Kidney (tissue), 14 donors: ENCODE results near the gene OGFR. TPM values are rescaled to one million over a fixed set of nuclear protein-coding genes. Genes with fewer than 3 reads are reported as not detected.
A peak's percentile ranks its signal among the peaks of the same experiment; 100 is the strongest.

Source experiments
- DNase-seq, 5 donors: peaks; one replicate each; pipeline ENCODE4 v3.0.0-alpha.2; 2013 to 2020
- FAIRE-seq: peaks from 2 replicates; lab custom pipeline; 2012; peaks lifted over from hg19 to GRCh38; lab: Jason Lieb, UNC
- H3K27ac ChIP-seq, 2 donors: one replicate each; pipeline ENCODE4 v1.7.0; 2013; ENCODE audit warnings: low read depth in 2 of 2, low read length in 2 of 2, inconsistent platforms in 1 of 2
- H3K27me3 ChIP-seq: one replicate; pipeline ENCODE4 v1.7.1; 2013; ENCODE audit warnings: low read length, inconsistent platforms; ENCODE audit not compliant: control insufficient read depth, insufficient read depth
- H3K36me3 ChIP-seq, 3 donors: one replicate each; pipeline versions ENCODE4 v1.7.0 to v1.7.1; 2013; ENCODE audit warnings: low read length in 3 of 3, control low read depth in 1 of 3, inconsistent platforms in 1 of 3; ENCODE audit not compliant: insufficient read depth in 3 of 3, control insufficient read depth in 2 of 3
- H3K4me1 ChIP-seq, 3 donors: one replicate each; pipeline versions ENCODE4 v1.7.0 to v1.7.1; 2013; ENCODE audit warnings: low read length in 3 of 3, inconsistent platforms in 1 of 3, low read depth in 1 of 3; ENCODE audit not compliant: control insufficient read depth in 2 of 3, insufficient read depth in 2 of 3
- H3K4me3 ChIP-seq, 3 donors: one replicate each; pipeline versions ENCODE4 v1.7.0 to v1.8.1; 2013; ENCODE audit warnings: low read length in 3 of 3, control low read depth in 1 of 3, inconsistent platforms in 1 of 3
- H3K9ac ChIP-seq, 3 donors: one replicate each; pipeline versions ENCODE4 v1.7.0 to v1.7.1; 2013; ENCODE audit warnings: low read length in 3 of 3, control low read depth in 1 of 3, inconsistent platforms in 1 of 3
- H3K9me3 ChIP-seq, 3 donors: one replicate each; pipeline versions ENCODE4 v1.7.0 to v1.7.1; 2013; ENCODE audit warnings: low read length in 3 of 3, control low read depth in 1 of 3, inconsistent platforms in 1 of 3; ENCODE audit not compliant: control insufficient read depth in 2 of 3, insufficient read depth in 1 of 3
- CTCF ChIP-seq: IDR thresholded peaks from 3 replicates; pipeline ENCODE4 v1.5.1; 2012; ENCODE audit warnings: mild to moderate bottlenecking, moderate library complexity, borderline replicate concordance; ENCODE audit not compliant: insufficient read depth; ENCODE audit errors: extremely low read depth
- intact Hi-C: fragments of 100-400 bp; cut with DNase I; formaldehyde crosslinking; loops from one replicate; pipeline ENCODE4 v1.11.1; 2022
- polyA plus RNA-seq: library from polyadenylated mRNA; stranded (reverse); fragments of 350-450 nt; fragmentation: Illumina TruSeq; extraction: RNeasy Lipid Tissue Mini Kit (QIAGEN cat#74804); gene quantifications from one replicate; pipeline ENCODE4 v1.2.3, GENCODE V29; 2014; ENCODE audit warnings: low read depth, low replicate concordance; ENCODE audit not compliant: insufficient read depth
- total RNA-seq: library from RNA; stranded (reverse); fragmentation: NEBNext Ultra II Directional; extraction: Animal tissue kit (Norgen Biotek cat#: 25700); gene quantifications from one replicate; pipeline ENCODE4 v1.2.1, GENCODE V29; 2021
- donor health status: control.
- donor health status: control.
- donor health status: control.
- donor health status: control.
- donor health status: control.
- donor health status: DM: yes; HTN: yes; CAD: no.
- donor health status: Normal renal cell carcinoma (clear cell type).

Gene OGFR
- total and polyA plus RNA-seq, 2 donors from 2014 or later, result 33.7 to 46.8 TPM

- FAIRE-seq (no peak), DNase-seq (peak in 2 of 5 donors; percentile 54 to 63)
- Histone ChIP-seq H3K9ac (no peak overlapping the region), H3K27me3 (peaks cover 4% of the 10 kb centered on the region), H3K4me1 (peaks cover 0 to 14% (median 0%) of the 10 kb centered on the region in 3 donors), H3K4me3 (no peak overlapping the region), H3K9me3 (no peaks in the 10 kb centered on the region), H3K27ac (no peak overlapping the region), H3K36me3 (peaks cover 0 to 9% (median 4%) of the 10 kb centered on the region in 3 donors)
- TF ChIP-seq CTCF, result no peak
- intact Hi-C loops, result no loop called here
Observed at GRCh38 chr20:62815066-62815991, 10.7 kb downstream of the OGFR start.

GRCh38 chr20:62816031-62816883 is 11.6 kb downstream of the OGFR start:
- no peak for TF ChIP-seq CTCF
- FAIRE-seq (no peak), DNase-seq (peak in 3 of 5 donors; percentile 76 to 80 (median 77))

GRCh38 chr20:62816884-62817873 is 12.5 kb downstream of the OGFR start, which contains the start of gene COL9A3:
Gene COL9A3 (plus strand): TSS chr20:62817050. CDS start chr20:62817065, 15 bp downstream.
- no peak within 1 kb of the TSS for H3K9ac ChIP-seq

More at GRCh38 chr20:62816031-62816883, 11.6 kb downstream of the OGFR start:
- Histone ChIP-seq H3K4me3 (no peak overlapping the region), H3K4me1 (peaks cover 0 to 14% (median 0%) of the 10 kb centered on the region in 3 donors), H3K9me3 (no peaks in the 10 kb centered on the region), H3K27ac (no peak overlapping the region), H3K36me3 (peaks cover 0 to 4% (median 2%) of the 10 kb centered on the region in 3 donors), H3K27me3 (peaks cover 4% of the 10 kb centered on the region), H3K9ac (no peak overlapping the region)
- intact Hi-C loops, result no loop called here

More at GRCh38 chr20:62816884-62817873, 12.5 kb downstream of the OGFR start, which contains the start of gene COL9A3:
- FAIRE-seq (no peak), DNase-seq (peak in 3 of 5 donors; percentile 47 to 68 (median 51))
- intact Hi-C loops, result no loop called here
- peaks cover 4% of the 10 kb centered on the region for H3K27me3 ChIP-seq
- peaks cover 0 to 14% (median 0%) of the 10 kb centered on the region in 3 donors for H3K4me1 ChIP-seq
- H3K4me3 ChIP-seq, result no peak within 1 kb of the TSS
- no peaks in the 10 kb centered on the region for H3K9me3 ChIP-seq
- TF ChIP-seq CTCF, result no peak
- no peak within 1 kb of the TSS for H3K27ac ChIP-seq
- no peaks in the 10 kb centered on the region for H3K36me3 ChIP-seq
